Psoas muscle (tissue), 8 donors: Measurements from ENCODE around the gene ATXN10. TPM values are rescaled to one million over a fixed set of nuclear protein-coding genes. Genes with fewer than 3 reads are reported as not detected.
A peak's percentile ranks its signal among the peaks of the same experiment; 100 is the strongest.

ENCODE experiments used
- ATAC-seq, 4 donors: fragments of 200-7000 bp; cut with Tn5 transposase; one replicate each; pipeline ENCODE4 v1.9.1; 2020; ENCODE audit warnings: moderate library complexity in 3 of 4, mild to moderate bottlenecking in 2 of 4
- DNase-seq, 2 donors: peaks; one replicate each; pipeline ENCODE4 v3.0.0-alpha.2; 2020
- H3K27ac ChIP-seq: fragments of 200-600 bp; one replicate; pipeline ENCODE4 v1.8.0; 2022
- H3K27me3 ChIP-seq, 3 donors: fragments of 200-600 bp in 1 of 3; one replicate each; pipeline versions ENCODE4 v1.6.1 to v1.8.0; 2013 to 2022; ENCODE audit warnings: low read length in 2 of 3, mild to moderate bottlenecking in 2 of 3, moderate library complexity in 1 of 3; ENCODE audit not compliant: insufficient read depth in 3 of 3
- H3K36me3 ChIP-seq, 2 donors: fragments of 200-600 bp in 1 of 2; one replicate each; pipeline versions ENCODE4 v1.6.1 to v1.8.0; 2013 to 2022; ENCODE audit warnings: low read depth in 1 of 2, mild to moderate bottlenecking in 1 of 2, moderate library complexity in 1 of 2; ENCODE audit not compliant: insufficient read depth in 1 of 2
- H3K4me1 ChIP-seq: fragments of 200-600 bp; one replicate; pipeline ENCODE4 v1.8.0; 2022
- H3K4me3 ChIP-seq: fragments of 200-600 bp; one replicate; pipeline ENCODE4 v1.8.0; 2022; ENCODE audit warnings: mild to moderate bottlenecking
- H3K9me3 ChIP-seq: fragments of 200-600 bp; one replicate; pipeline ENCODE4 v1.8.0; 2022
- WGBS, 3 donors: extraction: QIAGEN DNeasy Blood & Tissue Kit; methylation state at CpG; one replicate each; pipeline versions ENCODE4 v1.1.6 to v1.1.7; 2013; 5-methylcytosine and 5-hydroxymethylcytosine counted together
- intact Hi-C, 2 donors: fragments of 100-400 bp; cut with DNase I; formaldehyde crosslinking; loops; one replicate each; pipeline versions ENCODE4 v1.11.0 to v1.14.2; 2022
- polyA plus RNA-seq, 3 donors: library from polyadenylated mRNA; stranded (reverse); fragments of 200-250 nt; gene quantifications; one replicate each; pipeline ENCODE4 v1.2.3, GENCODE V29; 2013
- total RNA-seq, 4 donors: library from RNA; stranded (reverse); fragmentation: NEBNext Ultra II Directional in 2 of 4; extraction: Animal tissue kit (Norgen Biotek cat#: 25700) in 2 of 4; gene quantifications; one replicate each; pipeline versions ENCODE4 v1.2.1 to v1.2.4, GENCODE V29; 2021 to 2023
- TF ChIP-seq, protein P1 (sequence below): fragments of 200-600 bp; IDR thresholded peaks from one replicate; pipeline ENCODE4 v1.8.0; 2022; ENCODE audit warnings: antibody characterized with exemption
- donor health status: healthy with polysubstance abuse.
- donor health status: DM: no; HTN: no; CAD: no; lungs with moderate emphysema.
- donor health status: Bipolar disorder and iron deficiency.
- donor health status: healthy.
- donor health status: DM: yes; HTN: yes; CAD: no.
- donor health status: DM: no; HTN: no; CAD: no.
- donor health status: DM: no; HTN: no; CAD: no.
- donor health status: DM: yes; HTN: yes; CAD: no.

ATXN10 gene
- total and polyA plus RNA-seq, 7 donors = 57.7 to 173 (median 115) TPM

DNA sequence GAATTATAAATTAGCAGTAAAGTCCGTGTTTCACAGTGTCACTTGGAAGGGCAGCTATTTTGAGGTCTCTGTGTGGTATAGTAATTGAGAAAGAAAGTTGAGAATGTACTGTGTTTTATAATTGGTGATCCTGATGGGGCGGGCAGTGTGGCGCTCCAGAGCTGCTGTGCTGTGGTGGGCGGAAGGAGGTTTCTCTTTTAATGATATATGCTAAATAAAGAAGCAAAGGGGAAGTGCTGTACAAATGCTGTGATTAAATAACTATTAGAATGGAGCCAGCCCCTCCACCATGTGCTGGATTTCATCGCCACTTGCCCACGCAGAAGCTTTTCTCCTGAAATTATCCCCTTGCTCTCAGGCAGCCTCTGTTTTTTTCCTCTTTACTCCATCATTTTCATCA, 24.6 kb downstream of the ATXN10 start:
- ATAC-seq (no peak), DNase-seq (no peak)
- H3K4me1 ChIP-seq = no peaks in the 10 kb centered on the region
- H3K36me3 ChIP-seq = peaks cover 5 to 82% of the 10 kb centered on the region in 2 donors
- no peak overlapping the region for H3K4me3 ChIP-seq
- 76 to 89% (median 89%) methylated on average over 6 of the region's 6 CpGs for WGBS, 3 donors
- TF ChIP-seq, protein P1, sequence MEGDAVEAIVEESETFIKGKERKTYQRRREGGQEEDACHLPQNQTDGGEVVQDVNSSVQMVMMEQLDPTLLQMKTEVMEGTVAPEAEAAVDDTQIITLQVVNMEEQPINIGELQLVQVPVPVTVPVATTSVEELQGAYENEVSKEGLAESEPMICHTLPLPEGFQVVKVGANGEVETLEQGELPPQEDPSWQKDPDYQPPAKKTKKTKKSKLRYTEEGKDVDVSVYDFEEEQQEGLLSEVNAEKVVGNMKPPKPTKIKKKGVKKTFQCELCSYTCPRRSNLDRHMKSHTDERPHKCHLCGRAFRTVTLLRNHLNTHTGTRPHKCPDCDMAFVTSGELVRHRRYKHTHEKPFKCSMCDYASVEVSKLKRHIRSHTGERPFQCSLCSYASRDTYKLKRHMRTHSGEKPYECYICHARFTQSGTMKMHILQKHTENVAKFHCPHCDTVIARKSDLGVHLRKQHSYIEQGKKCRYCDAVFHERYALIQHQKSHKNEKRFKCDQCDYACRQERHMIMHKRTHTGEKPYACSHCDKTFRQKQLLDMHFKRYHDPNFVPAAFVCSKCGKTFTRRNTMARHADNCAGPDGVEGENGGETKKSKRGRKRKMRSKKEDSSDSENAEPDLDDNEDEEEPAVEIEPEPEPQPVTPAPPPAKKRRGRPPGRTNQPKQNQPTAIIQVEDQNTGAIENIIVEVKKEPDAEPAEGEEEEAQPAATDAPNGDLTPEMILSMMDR = no peak
- intact Hi-C loops = no loop called here
- H3K27ac ChIP-seq = no peak overlapping the region
- no peaks in the 10 kb centered on the region for H3K9me3 ChIP-seq
- no peaks in the 10 kb centered on the region for H3K27me3 ChIP-seq

DNA sequence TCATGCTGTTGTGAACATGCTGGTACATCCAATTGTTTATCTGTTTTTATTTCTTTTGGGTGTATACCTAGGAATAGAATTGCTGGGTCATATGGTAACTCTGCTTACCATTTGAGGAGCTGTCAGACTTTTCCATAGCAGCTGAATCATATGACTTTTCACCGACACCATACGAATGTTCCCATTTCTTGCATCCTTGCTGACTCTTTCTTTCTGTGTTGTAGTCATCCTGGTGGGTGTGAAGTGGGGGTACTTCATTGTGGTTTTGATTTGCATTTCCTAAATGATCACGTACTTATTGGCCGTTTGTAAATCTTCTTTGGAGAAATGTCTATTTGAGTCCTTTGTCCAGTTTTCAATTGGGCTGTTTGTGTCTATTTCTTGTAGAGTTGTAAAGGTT, 26.5 kb downstream of the ATXN10 start:
- intact Hi-C loops = no loop called here
- TF ChIP-seq, protein P1 = no peak
- no peak overlapping the region for H3K27ac ChIP-seq
- 88 to 92% (median 90%) methylated on average over 4 of the region's 4 CpGs for WGBS, 3 donors
- no peaks in the 10 kb centered on the region for H3K27me3 ChIP-seq
- H3K4me3 ChIP-seq = no peak overlapping the region
- no peaks in the 10 kb centered on the region for H3K4me1 ChIP-seq
- peaks cover 5 to 81% of the 10 kb centered on the region in 2 donors for H3K36me3 ChIP-seq
- no peak for ATAC-seq
- no peak for DNase-seq
- no peaks in the 10 kb centered on the region for H3K9me3 ChIP-seq

DNA sequence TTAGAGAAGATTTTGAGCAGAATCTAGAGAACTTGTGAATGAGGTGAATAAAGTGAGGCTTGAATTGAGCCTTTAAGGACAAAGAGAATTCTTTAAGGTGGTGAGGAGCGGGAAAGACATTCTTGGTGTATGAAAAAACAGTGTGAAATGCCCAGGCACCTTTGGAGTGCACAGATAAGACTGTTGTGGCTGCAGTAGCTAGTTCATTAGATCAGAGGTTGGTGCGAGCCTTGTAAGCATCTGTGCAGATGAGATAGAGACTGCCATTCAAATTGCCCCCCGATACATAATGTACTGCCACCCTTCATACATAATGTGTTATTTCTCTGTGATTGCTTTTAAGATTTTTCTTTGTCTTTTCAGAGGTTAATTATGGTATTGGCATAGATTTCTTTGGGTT, 31.3 kb downstream of the ATXN10 start:
- DNase-seq (no peak), ATAC-seq (no peak)
- TF ChIP-seq, protein P1 = no peak
- H3K27me3 ChIP-seq = no peaks in the 10 kb centered on the region
- H3K4me3 ChIP-seq = no peak overlapping the region
- H3K36me3 ChIP-seq = peaks cover 4 to 60% of the 10 kb centered on the region in 2 donors
- 95 to 100% (median 98%) methylated on average over 3 of the region's 3 CpGs for WGBS, 3 donors
- H3K4me1 ChIP-seq = peaks cover 5% of the 10 kb centered on the region
- intact Hi-C loops = no loop called here
- no peaks in the 10 kb centered on the region for H3K9me3 ChIP-seq
- no peak overlapping the region for H3K27ac ChIP-seq

DNA sequence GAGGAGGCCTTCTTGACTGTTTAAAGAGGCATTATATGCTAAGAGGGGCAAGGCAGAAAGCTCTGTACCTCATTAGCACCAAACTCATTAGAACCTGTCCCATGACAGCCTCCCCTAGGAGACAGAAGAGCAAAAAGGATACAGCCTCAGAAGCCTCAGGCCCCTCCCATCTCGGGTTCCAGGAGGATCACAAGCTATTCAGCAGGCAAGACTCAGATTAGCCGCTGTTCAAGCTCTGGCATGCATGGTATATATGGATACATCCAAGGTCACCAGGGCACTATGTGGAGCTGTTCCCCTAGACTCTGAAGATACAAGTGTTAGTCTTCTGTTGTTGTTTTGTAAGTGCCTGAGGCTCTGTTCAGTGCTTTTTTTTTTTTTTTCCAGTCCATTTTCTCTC, 32.1 kb downstream of the ATXN10 start:
- H3K4me1 ChIP-seq = peaks cover 12% of the 10 kb centered on the region
- no peak overlapping the region for H3K4me3 ChIP-seq
- DNase-seq (no peak), ATAC-seq (peak in 1 of 4 donors; percentile 19)
- TF ChIP-seq, protein P1 = no peak
- no peak overlapping the region for H3K27ac ChIP-seq
- intact Hi-C loops = no loop called here
- no peaks in the 10 kb centered on the region for H3K9me3 ChIP-seq
- H3K27me3 ChIP-seq = no peaks in the 10 kb centered on the region
- 69 to 77% (median 74%) methylated on average over 2 of the region's 2 CpGs for WGBS, 3 donors
- peaks cover 4 to 58% of the 10 kb centered on the region in 2 donors for H3K36me3 ChIP-seq

DNA sequence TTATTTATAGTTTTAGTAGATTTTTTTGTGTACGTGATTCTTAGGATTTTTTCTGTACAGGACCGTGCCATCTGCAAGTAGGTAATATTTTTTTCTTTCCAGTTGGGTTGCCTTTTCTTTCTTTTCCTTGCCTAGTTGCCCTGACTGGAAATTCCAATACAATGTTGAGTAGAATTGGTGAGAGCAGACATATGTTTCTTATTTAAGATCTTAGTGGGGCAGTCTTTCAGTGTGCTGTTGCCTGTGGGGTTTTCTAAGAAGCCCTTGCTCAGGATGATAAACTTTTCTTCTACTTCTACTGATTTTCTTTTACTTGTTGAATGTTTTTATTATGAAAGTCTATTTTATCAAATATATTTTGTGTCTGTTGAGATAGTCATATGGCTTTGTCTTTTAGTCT, 33.0 kb downstream of the ATXN10 start:
- TF ChIP-seq, protein P1 = no peak
- Histone ChIP-seq H3K27me3 (no peaks in the 10 kb centered on the region), H3K4me3 (no peak overlapping the region), H3K4me1 (peaks cover 20% of the 10 kb centered on the region), H3K27ac (no peak overlapping the region), H3K9me3 (no peaks in the 10 kb centered on the region), H3K36me3 (peaks cover 4 to 51% of the 10 kb centered on the region in 2 donors)
- DNase-seq (no peak), ATAC-seq (no peak)
- intact Hi-C loops = no loop called here
- 92 to 98% (median 97%) methylated on average over 2 of the region's 2 CpGs for WGBS, 3 donors
